ENCODE data around the gene SPANXN5.

Gene SPANXN5

DNA sequence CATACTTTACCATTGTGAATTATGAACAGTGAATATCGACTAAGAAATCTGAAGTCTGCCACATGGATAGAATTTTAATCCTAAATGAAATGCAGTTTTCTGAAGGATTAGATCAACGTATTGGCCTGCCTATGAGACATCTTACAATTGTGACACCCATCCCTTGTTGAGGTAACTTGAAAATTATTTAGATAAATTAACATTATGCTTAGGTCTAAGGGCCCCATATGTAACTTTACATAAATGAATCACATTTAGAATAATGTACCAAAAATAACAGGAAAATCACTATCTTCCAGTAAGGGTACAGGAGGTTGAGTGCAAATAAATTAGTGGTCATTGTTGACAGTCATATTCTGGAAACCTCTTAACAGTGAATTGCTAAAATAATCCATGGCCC is 27.4 kb upstream of the SPANXN5 start:
- H4K12ac ChIP-seq (ENCODE audit: low read depth, low read length): no peak overlapping the region
- no peak overlapping the region for H2BK12ac ChIP-seq (ENCODE audit: low read length)
- H2BK5ac ChIP-seq (ENCODE audit: low read depth, low read length, poor library complexity): no peak overlapping the region
- no peak overlapping the region for H3K4me3 ChIP-seq (ENCODE audit: low read depth, low read length)
- no peak overlapping the region for H3K4me2 ChIP-seq (ENCODE audit: low read length)
- no peak overlapping the region for H2BK120ac ChIP-seq (ENCODE audit: insufficient read depth, low read length, poor library complexity)
- H4K8ac ChIP-seq (ENCODE audit: low read depth, low read length): no peak overlapping the region
- no peak overlapping the region for H3K18ac ChIP-seq (ENCODE audit: low read length)
- no peaks in the 10 kb centered on the region for H3K9me3 ChIP-seq (ENCODE audit: insufficient read depth, low read depth, low read length)
- no peak overlapping the region for H2AK5ac ChIP-seq (ENCODE audit: low read length)
- H2AFZ ChIP-seq (ENCODE audit: insufficient read depth, low read length, poor library complexity): no peak overlapping the region
- H3K79me2 ChIP-seq (ENCODE audit: control insufficient read depth, insufficient read depth, low read length, poor library complexity): no peaks in the 10 kb centered on the region
- no peaks in the 10 kb centered on the region for H3K4me1 ChIP-seq (ENCODE audit: control insufficient read depth in 1 of 2, insufficient read depth in 2 of 2, low read length in 2 of 2)
- H3K36me3 ChIP-seq (ENCODE audit: control insufficient read depth in 1 of 2, insufficient read depth in 2 of 2, low read length in 2 of 2): no peaks in the 10 kb centered on the region
- no peak overlapping the region for H3K4ac ChIP-seq (ENCODE audit: low read depth, low read length)
- H3K9ac ChIP-seq (ENCODE audit: low read length): no peak overlapping the region
- H3K23ac ChIP-seq (ENCODE audit: low read length): no peak overlapping the region
- H3K14ac ChIP-seq (ENCODE audit: low read length): no peak overlapping the region
- no peaks in the 10 kb centered on the region for H3K79me1 ChIP-seq (ENCODE audit: low read length)
- DNase-seq: no peak
- H3K27ac ChIP-seq (ENCODE audit: low read depth, low read length): no peak overlapping the region
- WGBS (ENCODE audit: extremely low coverage, insufficient coverage, insufficient read length): no CpG with 5 or more reads among the region's 2 CpGs
- H3K27me3 ChIP-seq (ENCODE audit: insufficient read depth, low read length): no peaks in the 10 kb centered on the region
- H4K91ac ChIP-seq (ENCODE audit: low read depth, low read length): no peak overlapping the region

DNA sequence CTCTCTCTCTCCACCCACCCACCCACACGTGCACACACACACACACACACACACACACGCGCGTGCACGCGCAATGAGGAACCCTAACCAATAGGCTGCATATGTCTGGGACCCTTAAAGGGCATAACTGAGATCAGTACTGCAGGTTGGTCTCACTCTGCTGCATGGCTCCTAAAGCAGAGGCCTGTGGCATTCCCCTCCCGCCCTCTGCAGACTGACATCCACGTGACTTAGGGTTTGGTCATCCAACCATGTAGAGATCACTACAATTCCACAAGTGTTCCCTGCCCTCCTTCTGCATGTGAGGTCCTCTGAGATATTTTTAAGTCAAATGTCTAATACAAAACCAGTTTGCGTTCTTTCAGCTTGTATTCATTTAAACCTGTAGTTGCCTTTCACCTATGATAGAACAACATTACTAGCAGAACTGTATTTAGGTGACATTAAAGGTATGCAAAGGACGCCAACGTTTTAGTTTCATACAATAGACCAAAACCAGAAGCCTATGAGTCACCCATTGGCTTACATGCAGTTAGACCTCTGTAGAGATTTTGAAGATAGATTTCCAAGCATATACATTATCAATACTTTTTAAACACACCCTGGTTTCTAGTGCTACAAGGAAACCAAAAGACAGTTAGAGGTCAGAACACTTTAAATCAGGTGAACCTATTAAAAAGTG is 24.0 kb upstream of the SPANXN5 start:
- no peaks in the 10 kb centered on the region for H3K79me1 ChIP-seq (ENCODE audit: low read length)
- no CpG with 5 or more reads among the region's 11 CpGs for WGBS (ENCODE audit: extremely low coverage, insufficient coverage, insufficient read length)

DNA sequence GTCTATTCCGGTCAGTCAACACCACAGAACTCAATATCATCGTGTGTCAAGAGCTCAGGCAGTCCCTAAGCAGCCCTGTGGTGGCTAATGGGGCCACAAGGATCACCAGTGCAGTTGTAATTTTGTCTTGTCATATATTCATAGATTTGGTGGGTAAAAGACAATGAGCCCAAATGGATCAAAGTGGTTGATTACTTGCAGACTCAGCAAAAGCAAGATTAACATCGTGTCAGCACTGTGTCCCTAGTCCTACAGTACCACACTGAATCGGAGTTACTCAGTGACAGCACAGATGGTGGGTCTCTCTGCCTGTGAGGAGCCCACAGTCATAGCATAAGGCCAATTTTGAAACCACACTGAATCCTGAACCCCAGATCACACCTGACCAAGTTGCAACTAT is 22.6 kb upstream of the SPANXN5 start:
- Histone ChIP-seq H3K9me3 (ENCODE audit: insufficient read depth, low read depth, low read length) (no peaks in the 10 kb centered on the region), H2AFZ (ENCODE audit: insufficient read depth, low read length, poor library complexity) (no peak overlapping the region), H4K12ac (ENCODE audit: low read depth, low read length) (no peak overlapping the region), H3K18ac (ENCODE audit: low read length) (no peak overlapping the region), H3K27me3 (ENCODE audit: insufficient read depth, low read length) (no peaks in the 10 kb centered on the region), H2AK5ac (ENCODE audit: low read length) (no peak overlapping the region), H3K79me1 (ENCODE audit: low read length) (no peaks in the 10 kb centered on the region), H3K4ac (ENCODE audit: low read depth, low read length) (no peak overlapping the region), H2BK12ac (ENCODE audit: low read length) (no peak overlapping the region), H4K91ac (ENCODE audit: low read depth, low read length) (no peak overlapping the region), H3K23ac (ENCODE audit: low read length) (no peak overlapping the region), H3K36me3 (ENCODE audit: control insufficient read depth in 1 of 2, insufficient read depth in 2 of 2, low read length in 2 of 2) (no peaks in the 10 kb centered on the region), H3K79me2 (ENCODE audit: control insufficient read depth, insufficient read depth, low read length, poor library complexity) (no peaks in the 10 kb centered on the region), H3K27ac (ENCODE audit: low read depth, low read length) (no peak overlapping the region), H2BK5ac (ENCODE audit: low read depth, low read length, poor library complexity) (no peak overlapping the region), H3K4me3 (ENCODE audit: low read depth, low read length) (no peak overlapping the region), H3K4me2 (ENCODE audit: low read length) (no peak overlapping the region), H4K8ac (ENCODE audit: low read depth, low read length) (no peak overlapping the region), H3K4me1 (ENCODE audit: control insufficient read depth in 1 of 2, insufficient read depth in 2 of 2, low read length in 2 of 2) (no peaks in the 10 kb centered on the region), H2BK120ac (ENCODE audit: insufficient read depth, low read length, poor library complexity) (no peak overlapping the region), H3K14ac (ENCODE audit: low read length) (no peak overlapping the region), H3K9ac (ENCODE audit: low read length) (no peak overlapping the region)
- DNase-seq: no peak
- no CpG with 5 or more reads among the region's 4 CpGs for WGBS (ENCODE audit: extremely low coverage, insufficient coverage, insufficient read length)

More for the DNA sequence above, 24.0 kb upstream of the SPANXN5 start:
- H3K4me3 ChIP-seq (ENCODE audit: low read depth, low read length): no peak overlapping the region
- H2BK120ac ChIP-seq (ENCODE audit: insufficient read depth, low read length, poor library complexity): no peak overlapping the region
- H2AFZ ChIP-seq (ENCODE audit: insufficient read depth, low read length, poor library complexity): no peak overlapping the region
- H2BK5ac ChIP-seq (ENCODE audit: low read depth, low read length, poor library complexity): no peak overlapping the region
- H2BK12ac ChIP-seq (ENCODE audit: low read length): no peak overlapping the region
- no peaks in the 10 kb centered on the region for H3K4me1 ChIP-seq (ENCODE audit: control insufficient read depth in 1 of 2, insufficient read depth in 2 of 2, low read length in 2 of 2)
- H4K91ac ChIP-seq (ENCODE audit: low read depth, low read length): no peak overlapping the region
- no peak overlapping the region for H3K9ac ChIP-seq (ENCODE audit: low read length)
- peak in 1 of 2 donors; percentile 56 for DNase-seq
- no peak overlapping the region for H3K14ac ChIP-seq (ENCODE audit: low read length)
- H3K4ac ChIP-seq (ENCODE audit: low read depth, low read length): no peak overlapping the region
- no peaks in the 10 kb centered on the region for H3K36me3 ChIP-seq (ENCODE audit: control insufficient read depth in 1 of 2, insufficient read depth in 2 of 2, low read length in 2 of 2)
- H3K9me3 ChIP-seq (ENCODE audit: insufficient read depth, low read depth, low read length): no peaks in the 10 kb centered on the region
- no peak overlapping the region for H3K4me2 ChIP-seq (ENCODE audit: low read length)
- H3K27me3 ChIP-seq (ENCODE audit: insufficient read depth, low read length): no peaks in the 10 kb centered on the region
- no peak overlapping the region for H4K8ac ChIP-seq (ENCODE audit: low read depth, low read length)
- no peak overlapping the region for H3K18ac ChIP-seq (ENCODE audit: low read length)
- H4K12ac ChIP-seq (ENCODE audit: low read depth, low read length): no peak overlapping the region
- no peak overlapping the region for H2AK5ac ChIP-seq (ENCODE audit: low read length)
- no peak overlapping the region for H3K27ac ChIP-seq (ENCODE audit: low read depth, low read length)
- H3K23ac ChIP-seq (ENCODE audit: low read length): no peak overlapping the region
- no peaks in the 10 kb centered on the region for H3K79me2 ChIP-seq (ENCODE audit: control insufficient read depth, insufficient read depth, low read length, poor library complexity)

DNA sequence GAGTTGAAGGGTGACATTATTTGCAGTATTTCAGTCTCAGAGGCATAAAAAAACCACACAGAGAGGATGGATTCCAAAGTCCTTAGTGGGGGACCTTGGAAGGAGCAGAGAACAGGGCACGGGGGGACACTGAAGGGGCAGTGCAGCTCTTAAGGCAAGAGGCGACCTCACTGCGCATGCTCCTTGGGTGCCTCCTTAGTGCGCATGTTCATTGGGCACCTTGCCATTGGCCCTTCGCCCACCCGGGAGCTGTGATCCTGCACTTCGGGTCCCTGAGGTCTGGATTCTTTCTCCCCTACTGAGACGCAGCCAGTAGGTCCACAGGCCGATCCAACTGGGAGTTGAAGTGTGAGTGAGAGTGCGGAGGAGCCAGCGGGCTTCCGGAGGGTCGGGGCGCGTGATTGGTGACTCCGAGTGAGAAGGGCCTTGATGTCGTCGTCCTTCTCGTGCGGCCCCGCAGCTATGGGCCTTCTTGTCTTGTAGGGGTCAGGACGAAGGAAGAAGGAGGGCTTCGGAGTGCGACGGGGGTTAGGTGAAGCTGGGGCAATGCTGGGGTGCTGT is 13.9 kb upstream of the SPANXN5 start, which contains the start of gene XAGE5:
XAGE5 (plus strand) TSS at position 223 of the 561 bp plus-strand sequence. CDS start 1,280 bp downstream, outside the sequence.
- H4K8ac ChIP-seq (ENCODE audit: low read depth, low read length): no peak within 1 kb of the TSS
- no peak within 1 kb of the TSS for H4K91ac ChIP-seq (ENCODE audit: low read depth, low read length)
- no peaks in the 10 kb centered on the region for H3K79me2 ChIP-seq (ENCODE audit: control insufficient read depth, insufficient read depth, low read length, poor library complexity)
- no peak within 1 kb of the TSS for H3K23ac ChIP-seq (ENCODE audit: low read length)
- H3K9ac ChIP-seq (ENCODE audit: low read length): no peak within 1 kb of the TSS
- no peaks in the 10 kb centered on the region for H3K79me1 ChIP-seq (ENCODE audit: low read length)
- no peak within 1 kb of the TSS for H3K18ac ChIP-seq (ENCODE audit: low read length)
- H3K27ac ChIP-seq (ENCODE audit: low read depth, low read length): no peak within 1 kb of the TSS
- no peaks in the 10 kb centered on the region for H3K36me3 ChIP-seq (ENCODE audit: control insufficient read depth in 1 of 2, insufficient read depth in 2 of 2, low read length in 2 of 2)
- no peak within 1 kb of the TSS for H2AFZ ChIP-seq (ENCODE audit: insufficient read depth, low read length, poor library complexity)
- H3K14ac ChIP-seq (ENCODE audit: low read length): no peak within 1 kb of the TSS
- H3K4me1 ChIP-seq (ENCODE audit: control insufficient read depth in 1 of 2, insufficient read depth in 2 of 2, low read length in 2 of 2): no peaks in the 10 kb centered on the region
- H3K4me3 ChIP-seq (ENCODE audit: low read depth, low read length): no peak within 1 kb of the TSS
- WGBS (ENCODE audit: extremely low coverage, insufficient coverage, insufficient read length): no CpG with 5 or more reads among the region's 25 CpGs
- H3K27me3 ChIP-seq (ENCODE audit: insufficient read depth, low read length): no peaks in the 10 kb centered on the region
- no peak within 1 kb of the TSS for H2AK5ac ChIP-seq (ENCODE audit: low read length)
- peaks cover 3% of the 10 kb centered on the region for H3K9me3 ChIP-seq (ENCODE audit: insufficient read depth, low read depth, low read length)
- no peak within 1 kb of the TSS for H2BK12ac ChIP-seq (ENCODE audit: low read length)
- DNase-seq: no peak
- no peak within 1 kb of the TSS for H2BK120ac ChIP-seq (ENCODE audit: insufficient read depth, low read length, poor library complexity)
- H4K12ac ChIP-seq (ENCODE audit: low read depth, low read length): no peak within 1 kb of the TSS
- no peak within 1 kb of the TSS for H3K4me2 ChIP-seq (ENCODE audit: low read length)
- H3K4ac ChIP-seq (ENCODE audit: low read depth, low read length): no peak within 1 kb of the TSS
- no peak within 1 kb of the TSS for H2BK5ac ChIP-seq (ENCODE audit: low read depth, low read length, poor library complexity)
